ENCODE data around the gene SNX20.

The SNX20 gene

DNA sequence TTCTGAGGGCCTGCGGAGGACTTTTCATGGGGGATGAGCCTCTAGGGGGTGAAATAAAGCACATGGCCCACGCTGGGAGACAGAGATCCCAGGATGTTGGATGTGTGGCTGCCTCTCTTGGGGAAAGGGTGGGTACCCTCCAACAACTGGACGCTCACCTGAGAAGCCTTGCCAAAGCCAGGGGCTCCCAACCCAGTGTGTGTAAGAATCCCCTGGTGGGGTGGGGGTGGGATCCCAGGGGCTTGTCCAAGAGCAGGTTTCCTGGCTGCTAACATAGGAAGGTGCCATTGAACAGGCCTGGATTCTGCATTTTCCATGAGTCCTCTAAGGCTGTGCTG is 587 bp downstream of the SNX20 start (continued):
- no peak for TF ChIP-seq ZFP30 (CRISPR knock-in tag; IDR thresholded peaks at IDR 0.05)
- no peak for TF ChIP-seq ZC3H10 (CRISPR knock-in tag; IDR thresholded peaks at IDR 0.05)
- TF ChIP-seq ARNTL (CRISPR knock-in tag; IDR thresholded peaks at IDR 0.05; ENCODE audit: borderline replicate concordance, low read depth) = no peak
- TF ChIP-seq ESRRG (CRISPR knock-in tag; IDR thresholded peaks at IDR 0.05) = no peak
- no peak for TF ChIP-seq TOX (CRISPR knock-in tag; IDR thresholded peaks at IDR 0.05; ENCODE audit: borderline replicate concordance)
- TF ChIP-seq TCF4 (CRISPR knock-in tag; IDR thresholded peaks at IDR 0.05; ENCODE audit: borderline replicate concordance) = no peak
- TF ChIP-seq SNAI2 (CRISPR knock-in tag; IDR thresholded peaks at IDR 0.05) = no peak

DNA sequence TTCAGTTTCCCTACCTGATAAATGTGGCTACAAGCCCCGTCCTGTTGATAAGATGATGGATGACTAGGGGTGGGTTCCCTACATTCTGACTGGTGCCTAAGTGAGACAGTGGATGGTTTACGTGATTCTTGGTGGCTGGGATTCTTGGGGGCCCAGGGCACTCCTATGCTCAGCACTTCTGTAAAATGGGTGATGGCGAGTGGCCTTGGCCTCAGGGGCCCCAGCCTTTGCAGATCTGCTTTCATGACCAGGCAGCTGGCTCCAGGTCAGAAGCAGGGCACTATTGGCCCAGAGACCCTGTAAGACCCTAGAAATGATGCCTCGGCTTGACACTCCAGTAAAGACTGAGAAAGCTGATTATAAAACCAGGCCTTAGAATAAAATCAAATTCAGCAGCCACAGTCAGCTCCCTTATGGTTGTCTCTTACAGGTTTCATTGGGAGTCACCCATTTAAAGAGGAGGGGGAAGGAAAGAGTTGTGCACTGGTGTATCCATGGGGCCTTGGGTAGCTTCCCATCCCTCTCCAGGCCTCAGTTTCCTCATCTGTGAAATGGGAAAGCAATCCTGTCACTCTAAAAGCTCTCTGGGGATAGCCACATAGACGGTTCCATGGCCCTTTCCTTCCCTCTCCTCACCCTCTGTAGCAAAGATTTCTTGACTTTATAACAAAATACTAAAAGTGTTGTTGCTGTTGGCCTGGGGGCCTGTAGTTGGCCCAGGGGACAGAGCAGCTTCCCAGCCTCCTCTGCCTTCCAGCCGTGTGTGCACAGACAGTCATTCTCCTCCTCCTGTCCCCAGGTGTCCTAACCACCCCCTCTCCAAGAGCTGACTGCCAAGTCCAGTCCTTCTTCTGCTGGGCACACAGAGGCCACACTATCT is 1.2 kb downstream of the SNX20 start:
- ATAC-seq = no peak
- TF ChIP-seq CSDC2 (CRISPR knock-in tag; IDR thresholded peaks at IDR 0.05) (no peak), OSR1 (CRISPR knock-in tag; IDR thresholded peaks at IDR 0.05) (no peak), ZC3H10 (CRISPR knock-in tag; IDR thresholded peaks at IDR 0.05) (no peak), ISL1 (CRISPR knock-in tag; IDR thresholded peaks at IDR 0.05) (no peak), GLIS3 (CRISPR knock-in tag; IDR thresholded peaks at IDR 0.05) (no peak), ZNF8 (CRISPR knock-in tag; IDR thresholded peaks at IDR 0.05) (no peak), ARNTL (CRISPR knock-in tag; IDR thresholded peaks at IDR 0.05; ENCODE audit: borderline replicate concordance, low read depth) (no peak), PPARA (CRISPR knock-in tag; IDR thresholded peaks at IDR 0.05; ENCODE audit: borderline replicate concordance) (no peak), TCF4 (CRISPR knock-in tag; IDR thresholded peaks at IDR 0.05; ENCODE audit: borderline replicate concordance) (no peak), SNAI2 (CRISPR knock-in tag; IDR thresholded peaks at IDR 0.05) (no peak)
- TF ChIP-seq, protein P1, sequence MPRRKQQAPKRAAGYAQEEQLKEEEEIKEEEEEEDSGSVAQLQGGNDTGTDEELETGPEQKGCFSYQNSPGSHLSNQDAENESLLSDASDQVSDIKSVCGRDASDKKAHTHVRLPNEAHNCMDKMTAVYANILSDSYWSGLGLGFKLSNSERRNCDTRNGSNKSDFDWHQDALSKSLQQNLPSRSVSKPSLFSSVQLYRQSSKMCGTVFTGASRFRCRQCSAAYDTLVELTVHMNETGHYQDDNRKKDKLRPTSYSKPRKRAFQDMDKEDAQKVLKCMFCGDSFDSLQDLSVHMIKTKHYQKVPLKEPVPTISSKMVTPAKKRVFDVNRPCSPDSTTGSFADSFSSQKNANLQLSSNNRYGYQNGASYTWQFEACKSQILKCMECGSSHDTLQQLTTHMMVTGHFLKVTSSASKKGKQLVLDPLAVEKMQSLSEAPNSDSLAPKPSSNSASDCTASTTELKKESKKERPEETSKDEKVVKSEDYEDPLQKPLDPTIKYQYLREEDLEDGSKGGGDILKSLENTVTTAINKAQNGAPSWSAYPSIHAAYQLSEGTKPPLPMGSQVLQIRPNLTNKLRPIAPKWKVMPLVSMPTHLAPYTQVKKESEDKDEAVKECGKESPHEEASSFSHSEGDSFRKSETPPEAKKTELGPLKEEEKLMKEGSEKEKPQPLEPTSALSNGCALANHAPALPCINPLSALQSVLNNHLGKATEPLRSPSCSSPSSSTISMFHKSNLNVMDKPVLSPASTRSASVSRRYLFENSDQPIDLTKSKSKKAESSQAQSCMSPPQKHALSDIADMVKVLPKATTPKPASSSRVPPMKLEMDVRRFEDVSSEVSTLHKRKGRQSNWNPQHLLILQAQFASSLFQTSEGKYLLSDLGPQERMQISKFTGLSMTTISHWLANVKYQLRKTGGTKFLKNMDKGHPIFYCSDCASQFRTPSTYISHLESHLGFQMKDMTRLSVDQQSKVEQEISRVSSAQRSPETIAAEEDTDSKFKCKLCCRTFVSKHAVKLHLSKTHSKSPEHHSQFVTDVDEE (CRISPR knock-in tag; IDR thresholded peaks at IDR 0.05) = no peak
- TF ChIP-seq, protein P2, sequence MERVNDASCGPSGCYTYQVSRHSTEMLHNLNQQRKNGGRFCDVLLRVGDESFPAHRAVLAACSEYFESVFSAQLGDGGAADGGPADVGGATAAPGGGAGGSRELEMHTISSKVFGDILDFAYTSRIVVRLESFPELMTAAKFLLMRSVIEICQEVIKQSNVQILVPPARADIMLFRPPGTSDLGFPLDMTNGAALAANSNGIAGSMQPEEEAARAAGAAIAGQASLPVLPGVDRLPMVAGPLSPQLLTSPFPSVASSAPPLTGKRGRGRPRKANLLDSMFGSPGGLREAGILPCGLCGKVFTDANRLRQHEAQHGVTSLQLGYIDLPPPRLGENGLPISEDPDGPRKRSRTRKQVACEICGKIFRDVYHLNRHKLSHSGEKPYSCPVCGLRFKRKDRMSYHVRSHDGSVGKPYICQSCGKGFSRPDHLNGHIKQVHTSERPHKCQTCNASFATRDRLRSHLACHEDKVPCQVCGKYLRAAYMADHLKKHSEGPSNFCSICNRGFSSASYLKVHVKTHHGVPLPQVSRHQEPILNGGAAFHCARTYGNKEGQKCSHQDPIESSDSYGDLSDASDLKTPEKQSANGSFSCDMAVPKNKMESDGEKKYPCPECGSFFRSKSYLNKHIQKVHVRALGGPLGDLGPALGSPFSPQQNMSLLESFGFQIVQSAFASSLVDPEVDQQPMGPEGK (CRISPR knock-in tag; IDR thresholded peaks at IDR 0.05; ENCODE audit: borderline replicate concordance) = no peak
- TF ChIP-seq, protein P3, sequence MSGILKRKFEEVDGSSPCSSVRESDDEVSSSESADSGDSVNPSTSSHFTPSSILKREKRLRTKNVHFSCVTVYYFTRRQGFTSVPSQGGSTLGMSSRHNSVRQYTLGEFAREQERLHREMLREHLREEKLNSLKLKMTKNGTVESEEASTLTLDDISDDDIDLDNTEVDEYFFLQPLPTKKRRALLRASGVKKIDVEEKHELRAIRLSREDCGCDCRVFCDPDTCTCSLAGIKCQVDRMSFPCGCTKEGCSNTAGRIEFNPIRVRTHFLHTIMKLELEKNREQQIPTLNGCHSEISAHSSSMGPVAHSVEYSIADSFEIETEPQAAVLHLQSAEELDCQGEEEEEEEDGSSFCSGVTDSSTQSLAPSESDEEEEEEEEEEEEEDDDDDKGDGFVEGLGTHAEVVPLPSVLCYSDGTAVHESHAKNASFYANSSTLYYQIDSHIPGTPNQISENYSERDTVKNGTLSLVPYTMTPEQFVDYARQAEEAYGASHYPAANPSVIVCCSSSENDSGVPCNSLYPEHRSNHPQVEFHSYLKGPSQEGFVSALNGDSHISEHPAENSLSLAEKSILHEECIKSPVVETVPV (CRISPR knock-in tag; IDR thresholded peaks at IDR 0.05) = no peak

DNA sequence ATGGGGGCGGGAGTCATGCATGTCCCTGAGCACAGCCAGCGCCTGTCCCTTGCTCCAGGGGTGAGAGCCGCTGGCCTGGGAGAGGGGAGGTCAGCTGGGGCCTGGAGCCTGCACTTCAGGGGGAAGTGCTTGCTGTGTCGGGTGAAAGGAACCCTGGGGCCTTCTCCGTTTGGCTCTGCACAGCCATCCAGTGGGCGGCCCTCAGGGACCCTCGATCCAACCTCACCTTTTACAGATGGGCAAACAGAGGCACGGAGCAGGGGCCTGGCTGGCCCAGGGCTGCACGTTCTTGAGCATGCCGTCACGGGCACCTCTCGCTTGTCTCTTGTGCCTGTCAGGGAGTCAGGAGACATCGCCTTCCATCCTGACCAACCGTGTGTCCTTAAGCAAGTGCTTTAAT is 1.8 kb downstream of the SNX20 start:
- no peak for ATAC-seq
- TF ChIP-seq SNAI2 (CRISPR knock-in tag; IDR thresholded peaks at IDR 0.05) = no peak
- no peak for TF ChIP-seq CSDC2 (CRISPR knock-in tag; IDR thresholded peaks at IDR 0.05)
- TF ChIP-seq ZFP30 (CRISPR knock-in tag; IDR thresholded peaks at IDR 0.05) = no peak
- no peak for TF ChIP-seq TCF4 (CRISPR knock-in tag; IDR thresholded peaks at IDR 0.05; ENCODE audit: borderline replicate concordance)
- TF ChIP-seq, protein P2 (CRISPR knock-in tag; IDR thresholded peaks at IDR 0.05; ENCODE audit: borderline replicate concordance) = no peak
- no peak for TF ChIP-seq ZFP3 (CRISPR knock-in tag; IDR thresholded peaks at IDR 0.05)
- TF ChIP-seq, protein P3 (CRISPR knock-in tag; IDR thresholded peaks at IDR 0.05) = no peak
- TF ChIP-seq BACH2 (CRISPR knock-in tag; IDR thresholded peaks at IDR 0.05; ENCODE audit: borderline replicate concordance) = no peak
- TF ChIP-seq ESRRG (CRISPR knock-in tag; IDR thresholded peaks at IDR 0.05) = no peak
- TF ChIP-seq ARNTL (CRISPR knock-in tag; IDR thresholded peaks at IDR 0.05; ENCODE audit: borderline replicate concordance, low read depth) = no peak
- TF ChIP-seq, protein P4, sequence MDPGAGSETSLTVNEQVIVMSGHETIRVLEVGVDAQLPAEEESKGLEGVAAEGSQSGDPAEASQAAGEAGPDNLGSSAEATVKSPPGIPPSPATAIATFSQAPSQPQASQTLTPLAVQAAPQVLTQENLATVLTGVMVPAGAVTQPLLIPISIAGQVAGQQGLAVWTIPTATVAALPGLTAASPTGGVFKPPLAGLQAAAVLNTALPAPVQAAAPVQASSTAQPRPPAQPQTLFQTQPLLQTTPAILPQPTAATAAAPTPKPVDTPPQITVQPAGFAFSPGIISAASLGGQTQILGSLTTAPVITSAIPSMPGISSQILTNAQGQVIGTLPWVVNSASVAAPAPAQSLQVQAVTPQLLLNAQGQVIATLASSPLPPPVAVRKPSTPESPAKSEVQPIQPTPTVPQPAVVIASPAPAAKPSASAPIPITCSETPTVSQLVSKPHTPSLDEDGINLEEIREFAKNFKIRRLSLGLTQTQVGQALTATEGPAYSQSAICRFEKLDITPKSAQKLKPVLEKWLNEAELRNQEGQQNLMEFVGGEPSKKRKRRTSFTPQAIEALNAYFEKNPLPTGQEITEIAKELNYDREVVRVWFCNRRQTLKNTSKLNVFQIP (CRISPR knock-in tag; IDR thresholded peaks at IDR 0.05; ENCODE audit: borderline replicate concordance, low read depth) = no peak
- no peak for TF ChIP-seq RARB (CRISPR knock-in tag; IDR thresholded peaks at IDR 0.05)
- TF ChIP-seq TOX (CRISPR knock-in tag; IDR thresholded peaks at IDR 0.05; ENCODE audit: borderline replicate concordance) = no peak
- TF ChIP-seq ZC3H10 (CRISPR knock-in tag; IDR thresholded peaks at IDR 0.05) = no peak
- no peak for TF ChIP-seq PPARA (CRISPR knock-in tag; IDR thresholded peaks at IDR 0.05; ENCODE audit: borderline replicate concordance)
- no peak for TF ChIP-seq OSR1 (CRISPR knock-in tag; IDR thresholded peaks at IDR 0.05)
- TF ChIP-seq, protein P5, sequence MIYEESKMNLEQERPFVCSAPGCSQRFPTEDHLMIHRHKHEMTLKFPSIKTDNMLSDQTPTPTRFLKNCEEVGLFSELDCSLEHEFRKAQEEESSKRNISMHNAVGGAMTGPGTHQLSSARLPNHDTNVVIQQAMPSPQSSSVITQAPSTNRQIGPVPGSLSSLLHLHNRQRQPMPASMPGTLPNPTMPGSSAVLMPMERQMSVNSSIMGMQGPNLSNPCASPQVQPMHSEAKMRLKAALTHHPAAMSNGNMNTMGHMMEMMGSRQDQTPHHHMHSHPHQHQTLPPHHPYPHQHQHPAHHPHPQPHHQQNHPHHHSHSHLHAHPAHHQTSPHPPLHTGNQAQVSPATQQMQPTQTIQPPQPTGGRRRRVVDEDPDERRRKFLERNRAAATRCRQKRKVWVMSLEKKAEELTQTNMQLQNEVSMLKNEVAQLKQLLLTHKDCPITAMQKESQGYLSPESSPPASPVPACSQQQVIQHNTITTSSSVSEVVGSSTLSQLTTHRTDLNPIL (CRISPR knock-in tag; IDR thresholded peaks at IDR 0.05; ENCODE audit: low read depth) = no peak
- TF ChIP-seq ZNF8 (CRISPR knock-in tag; IDR thresholded peaks at IDR 0.05) = no peak

All from SK-N-SH treated with all-trans-retinoic acid at 6 μM for 48 hours (cell line).